NCI-H128 (cell line): ENCODE data around the gene BDKRB1.

Source experiments
- DNase-seq: peaks from one replicate; lab custom pipeline; 2025; ENCODE audit not compliant: unreplicated experiment; lab: John Stamatoyannopoulos, UW

Gene BDKRB1

DNA sequence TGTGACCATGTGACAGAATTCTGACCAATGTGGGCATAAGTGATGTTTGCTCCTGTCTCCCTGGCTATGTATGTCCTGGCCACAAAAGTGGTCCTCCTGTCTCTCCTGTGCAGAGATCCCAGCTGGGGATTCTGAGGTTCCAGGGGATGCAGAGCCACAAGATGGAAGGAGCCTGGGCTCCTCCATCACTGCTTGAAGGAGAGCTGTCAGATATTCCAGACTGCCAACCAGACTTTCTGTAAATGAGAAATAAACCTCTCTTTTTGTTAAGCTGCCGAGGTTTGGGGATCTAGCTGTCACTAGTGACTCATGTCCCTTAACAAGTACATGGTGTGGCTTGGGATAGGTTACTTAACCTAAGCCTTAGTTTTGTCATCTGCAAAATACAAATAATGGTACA, 21.9 kb downstream of the BDKRB1 start:
- DNase-seq: no peak

DNA sequence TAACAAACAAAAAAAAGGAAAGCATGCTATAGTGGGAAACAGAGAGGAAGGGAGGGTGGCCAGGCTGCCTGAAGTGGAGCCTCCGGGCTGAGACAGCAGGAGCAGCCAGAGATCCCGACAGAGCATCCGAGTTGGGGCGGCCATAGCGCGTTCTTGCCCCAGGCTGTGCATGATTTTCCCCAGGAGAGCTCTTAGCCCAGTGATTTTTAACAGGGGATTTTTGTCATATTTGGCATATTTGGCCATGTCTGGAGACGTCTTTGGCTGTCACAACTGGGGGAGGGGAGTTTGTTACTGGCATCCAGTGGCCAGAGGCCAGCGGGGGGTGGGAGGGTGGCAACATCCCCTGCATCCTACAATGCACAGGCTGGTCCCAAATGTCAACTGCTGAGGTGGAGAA, 23.6 kb downstream of the BDKRB1 start:
- no peak for DNase-seq

GRCh38 chr14:96280104-96280503, 24.1 kb downstream of the BDKRB1 start:
- no peak for DNase-seq

DNA sequence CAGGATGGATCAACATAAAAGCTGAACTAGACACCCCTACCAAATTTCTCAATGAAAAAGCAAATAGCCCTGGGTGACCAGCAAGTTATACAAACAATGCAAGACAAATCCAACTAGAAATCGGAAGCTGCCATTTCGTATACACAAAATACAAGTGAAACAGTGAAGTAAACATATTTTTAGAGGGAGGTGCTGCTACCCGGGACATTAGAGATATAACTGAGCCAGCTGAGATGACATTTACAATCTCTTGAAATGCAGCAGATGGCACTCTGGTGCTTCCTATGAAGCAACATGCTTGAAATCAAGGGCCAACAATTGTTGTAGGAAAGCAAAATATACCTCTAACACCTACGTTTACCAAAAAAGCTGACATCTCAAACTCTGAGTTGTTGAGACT, 25.5 kb downstream of the BDKRB1 start:
- DNase-seq: no peak

GRCh38 chr14:96284008-96284407, 28.0 kb downstream of the BDKRB1 start:
- DNase-seq: no peak

GRCh38 chr14:96284430-96284829, 28.4 kb downstream of the BDKRB1 start:
- DNase-seq: no peak

- no peak for DNase-seq
Observed at GRCh38 chr14:96285667-96286066, 29.7 kb downstream of the BDKRB1 start.

GRCh38 chr14:96286251-96286650, 30.2 kb downstream of the BDKRB1 start:
- no peak for DNase-seq

GRCh38 chr14:96287856-96288255, 31.8 kb downstream of the BDKRB1 start:
- no peak for DNase-seq

- no peak for DNase-seq
Observed at GRCh38 chr14:96294246-96294645, 38.2 kb downstream of the BDKRB1 start.

GRCh38 chr14:96297000-96297399, 41.0 kb downstream of the BDKRB1 start:
- DNase-seq: no peak

DNA sequence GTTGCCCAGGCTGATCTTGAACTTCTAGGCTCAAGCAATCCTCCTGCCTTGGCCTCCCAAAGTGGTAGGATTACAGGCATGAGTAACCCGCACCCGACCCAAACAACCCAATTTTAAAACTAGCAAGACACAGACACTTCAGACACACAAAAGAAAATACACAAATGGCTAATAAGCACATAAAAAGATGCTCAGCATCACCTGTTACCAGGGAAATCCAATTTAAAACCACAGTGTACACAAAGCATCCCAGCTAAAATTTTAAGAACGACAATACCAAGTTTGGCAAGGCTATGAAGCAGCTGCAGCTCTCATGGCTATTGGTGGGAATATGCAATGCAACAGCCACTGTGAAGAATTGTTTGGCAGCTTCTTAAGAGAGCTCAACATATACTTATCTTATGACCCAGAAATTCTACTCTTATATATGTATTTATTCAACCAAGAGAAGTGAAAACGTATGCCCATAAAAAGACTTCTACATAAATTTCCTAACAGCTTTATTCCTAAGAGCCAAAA, 42.0 kb downstream of the BDKRB1 start:
- DNase-seq: no peak

DNA sequence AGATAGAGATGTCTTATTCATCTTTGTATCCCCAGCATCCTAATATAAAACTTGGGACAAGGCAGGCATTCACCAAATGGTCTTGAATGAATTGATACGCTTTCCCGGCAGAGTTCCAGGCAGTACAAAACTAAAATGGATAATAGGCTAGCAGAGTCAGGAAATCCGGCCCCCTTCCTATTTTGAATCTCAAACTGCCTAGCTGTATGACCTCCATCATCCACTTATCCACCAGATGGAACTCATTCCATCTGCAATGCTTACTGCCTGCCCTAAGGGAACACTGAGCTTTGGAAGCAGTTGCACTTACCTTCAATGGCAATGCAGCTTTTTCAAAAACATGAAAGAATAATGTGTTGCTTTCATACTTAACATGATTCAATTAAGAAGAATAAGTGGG, 43.4 kb downstream of the BDKRB1 start:
- DNase-seq: no peak

DNA sequence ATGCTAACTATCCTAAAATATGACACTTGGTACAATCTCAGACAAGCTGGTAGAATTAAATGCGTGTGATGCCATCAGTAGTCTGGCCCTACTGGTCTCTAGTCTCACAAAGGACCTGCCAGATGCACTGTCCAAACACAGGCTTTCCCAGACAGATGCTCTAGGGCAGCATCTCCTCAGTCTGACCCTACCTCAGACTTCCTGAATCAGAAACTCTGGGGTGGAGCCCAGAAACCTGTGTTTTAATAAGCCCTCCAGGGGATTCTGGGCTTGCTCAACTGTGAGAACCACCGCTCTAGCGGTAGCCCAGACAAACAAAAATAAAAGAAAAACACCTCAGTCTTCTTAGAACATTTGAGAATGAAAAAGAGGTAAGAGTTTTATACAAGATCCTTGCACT, 48.0 kb downstream of the BDKRB1 start:
- DNase-seq: no peak

- no peak for DNase-seq
Observed at GRCh38 chr14:96304956-96305355, 48.9 kb downstream of the BDKRB1 start.

- DNase-seq: no peak
Observed at GRCh38 chr14:96307434-96307833, 51.4 kb downstream of the BDKRB1 start.

DNA sequence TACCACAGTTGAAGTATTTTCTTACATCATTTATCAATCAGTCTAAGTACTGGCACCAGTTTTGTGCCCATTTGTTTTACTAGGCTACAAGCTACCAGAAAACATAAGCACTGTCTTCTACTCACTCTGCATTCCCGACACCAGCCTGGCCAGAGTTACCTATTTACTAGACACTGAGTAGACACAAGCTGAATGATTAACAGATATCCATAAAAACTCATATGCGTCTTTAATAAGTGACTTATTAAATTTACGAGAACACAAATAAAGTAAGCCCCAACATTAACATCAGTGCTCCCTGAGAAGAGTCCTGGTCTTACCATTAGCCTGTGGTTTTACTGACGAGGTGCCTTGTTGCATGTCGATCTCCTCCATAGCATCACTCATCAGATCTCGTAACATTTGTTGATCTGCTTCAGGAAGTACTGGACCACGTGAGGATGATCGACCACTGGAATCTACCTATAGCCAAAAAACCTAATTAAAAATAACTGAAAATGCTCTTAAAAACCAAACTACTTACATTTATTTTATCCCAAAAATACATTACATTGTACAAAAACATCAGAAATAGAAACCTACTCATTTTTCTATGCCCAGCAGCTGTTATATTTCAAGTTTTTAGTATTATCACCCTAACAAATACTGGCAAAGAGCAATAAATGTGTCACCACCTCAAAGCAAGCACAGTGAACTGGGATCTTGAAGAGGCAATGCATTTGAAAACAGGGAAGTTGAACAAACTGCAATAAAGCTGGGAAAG, 53.3 kb downstream of the BDKRB1 start:
- DNase-seq: no peak

DNA sequence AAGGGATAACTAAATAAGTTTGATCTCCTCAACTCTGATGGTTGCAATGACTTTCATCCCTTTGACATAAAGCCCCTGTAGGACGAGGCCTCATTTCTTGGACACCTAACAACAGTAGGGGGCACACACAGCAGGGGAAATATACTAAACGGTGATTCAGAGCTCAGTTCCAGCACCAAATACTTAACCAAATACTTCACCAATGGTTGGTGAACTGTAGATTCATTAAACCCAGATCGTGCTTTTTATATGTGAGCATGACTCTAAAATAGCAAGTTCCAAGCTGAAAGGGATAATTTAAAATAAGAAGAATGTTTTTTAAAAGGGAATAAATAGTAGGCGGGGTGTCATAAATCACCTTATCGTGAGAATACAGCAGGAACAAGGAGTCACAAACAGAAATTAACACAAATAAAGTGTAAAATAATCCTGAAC, 53.9 kb downstream of the BDKRB1 start:
- no peak for DNase-seq

DNA sequence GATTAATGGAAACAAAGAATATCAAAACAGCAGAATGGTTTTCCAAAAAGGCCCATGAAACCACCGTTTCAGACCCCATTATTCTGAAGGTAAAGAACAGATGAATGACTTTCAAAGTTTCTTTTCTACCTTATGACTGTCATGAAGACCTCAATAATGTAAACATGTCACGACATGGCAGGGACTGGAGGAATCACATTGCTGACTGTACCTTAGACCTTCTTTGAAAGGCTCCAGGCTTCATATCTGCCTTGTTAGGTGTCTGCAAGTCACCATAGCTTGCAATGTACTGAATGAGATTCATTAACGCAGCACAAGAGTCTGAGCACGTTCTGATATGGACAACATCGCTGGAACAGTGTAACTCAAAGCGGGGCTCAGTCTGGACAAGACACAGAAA, 54.9 kb downstream of the BDKRB1 start:
- DNase-seq: no peak
